Pancreas (tissue), 10 donors: ENCODE results near the gene FYN. TPM values are rescaled to one million over a fixed set of nuclear protein-coding genes. Genes with fewer than 3 reads are reported as not detected.

ENCODE experiments used
- ATAC-seq, 4 donors: fragments of 200-7000 bp; cut with Tn5 transposase; one replicate each; pipeline versions ENCODE4 v1.8.0 to v1.9.1; 2020; ENCODE audit warnings: mild to moderate bottlenecking in 4 of 4, moderate library complexity in 4 of 4
- DNase-seq, 6 donors: peaks; one replicate each; pipeline ENCODE4 v3.0.0-alpha.2; 2020
- FAIRE-seq: peaks from 2 replicates; lab custom pipeline; 2012; peaks lifted over from hg19 to GRCh38; lab: Jason Lieb, UNC
- H3K27ac ChIP-seq, 4 donors: fragments of 200-600 bp; sonication (generic); 1 replicate in 3 of 4; 2 replicates in 1 of 4; pipeline versions ENCODE4 v1.5.0 to v1.8.0; 2020
- H3K27me3 ChIP-seq, 4 donors: fragments of 200-600 bp; one replicate each; pipeline ENCODE4 v1.8.0; 2021
- H3K36me3 ChIP-seq, 3 donors: fragments of 200-600 bp; sonication (generic) in 1 of 3; one replicate each; pipeline versions ENCODE4 v1.5.0 to v1.8.0; 2020 to 2021
- H3K4me1 ChIP-seq, 3 donors: fragments of 200-600 bp; one replicate each; pipeline ENCODE4 v1.8.0; 2021
- H3K4me3 ChIP-seq, 4 donors: fragments of 200-600 bp; sonication (generic) in 2 of 4; one replicate each; pipeline versions ENCODE4 v1.5.0 to v1.8.0; 2020 to 2021
- H3K9me3 ChIP-seq, 4 donors: fragments of 200-600 bp; one replicate each; pipeline ENCODE4 v1.8.0; 2021
- WGBS, 2 donors: extraction: QIAGEN DNeasy Blood & Tissue Kit; methylation state at CpG; one replicate each; pipeline ENCODE4 v1.1.7; 2013; 5-methylcytosine and 5-hydroxymethylcytosine counted together
- intact Hi-C, 3 donors: fragments of 100-400 bp; cut with DNase I; formaldehyde crosslinking; loops; one replicate each; pipeline versions ENCODE4 v1.11.1 to v1.14.2; 2022
- polyA plus RNA-seq, 2 donors: library from polyadenylated mRNA; stranded (reverse); fragments of 200-250 nt; gene quantifications; one replicate each; pipeline ENCODE4 v1.2.3, GENCODE V29; 2013
- total RNA-seq, 6 donors: library from RNA; stranded (reverse); fragmentation: NEBNext Ultra II Directional in 4 of 6; extraction: Animal tissue kit (Norgen Biotek cat#: 25700) in 4 of 6; gene quantifications; one replicate each; pipeline versions ENCODE4 v1.2.1 to v1.2.4, GENCODE V29; 2021 to 2023
- TF ChIP-seq, protein P1 (sequence below), 4 donors: fragments of 200-600 bp; sonication (generic) in 3 of 4; IDR thresholded peaks; one replicate each; pipeline versions ENCODE4 v1.5.0 to v1.8.0; 2021; ENCODE audit warnings: antibody characterized with exemption in 4 of 4
- donor health status: healthy with polysubstance abuse.
- donor health status: DM: no; HTN: no; CAD: no; lungs with moderate emphysema.
- donor health status: DM: no; HTN: no; CAD: no.
- donor health status: control.
- donor health status: control.
- donor health status: Bipolar disorder and iron deficiency.
- donor health status: DM: yes; HTN: yes; CAD: no.
- donor health status: DM: no; HTN: no; CAD: no.
- donor health status: DM: no; HTN: no; CAD: no.
- donor health status: DM: yes; HTN: yes; CAD: no.

Gene FYN
- total and polyA plus RNA-seq, 8 donors: 6.4 to 21.7 (median 11.9) TPM

DNA sequence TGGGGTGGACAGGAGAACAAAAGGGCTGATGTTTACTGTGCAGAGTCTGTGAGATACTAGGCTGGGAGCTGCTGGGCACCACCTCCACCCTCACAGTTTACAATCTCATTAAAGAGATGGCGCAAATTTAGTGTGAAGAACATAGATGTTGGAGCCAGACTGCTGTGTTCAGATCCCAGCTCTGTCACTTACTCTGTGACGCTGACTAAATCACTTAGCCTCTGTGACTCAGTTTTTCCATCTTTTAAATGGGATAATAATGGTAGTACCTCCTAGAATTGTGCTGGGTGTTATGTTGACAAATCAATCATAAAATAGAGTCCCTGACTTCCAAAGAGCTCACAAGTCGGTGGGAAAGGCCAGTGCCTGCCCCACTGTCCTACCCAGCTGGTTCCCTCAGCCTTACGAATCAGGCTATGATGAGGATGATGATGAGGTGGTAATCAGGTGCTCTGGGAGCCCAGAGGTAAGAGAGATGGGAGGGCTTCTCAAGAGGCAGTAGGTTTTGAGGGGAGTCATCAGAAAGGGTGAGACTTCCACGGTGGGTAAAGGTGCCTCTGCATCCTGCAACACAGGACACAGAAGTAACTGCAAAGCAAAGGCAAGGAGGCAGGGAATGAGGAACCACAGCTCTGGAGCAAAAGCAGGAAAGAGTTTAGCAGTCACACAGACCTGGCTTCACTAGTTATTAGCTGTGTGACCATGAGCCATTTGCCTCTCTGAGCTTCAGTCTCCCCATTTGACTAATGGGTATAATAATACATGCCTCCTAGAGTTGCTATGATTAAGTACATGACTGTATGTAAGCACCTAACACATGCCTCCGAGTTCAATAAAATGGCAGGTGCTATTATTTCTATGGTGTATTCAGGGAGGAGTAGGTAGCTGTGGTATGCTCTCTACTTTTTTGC, 8.9 kb downstream of the FYN start:
- Histone ChIP-seq H3K27ac (no peak overlapping the region), H3K4me1 (no peaks in the 10 kb centered on the region), H3K36me3 (no peaks in the 10 kb centered on the region), H3K9me3 (no peaks in the 10 kb centered on the region), H3K27me3 (no peaks in the 10 kb centered on the region), H3K4me3 (no peak overlapping the region)
- DNase-seq: no peak
- WGBS, 2 donors: 66 to 73% methylated on average over 6 of the region's 6 CpGs
- no peak for FAIRE-seq
- intact Hi-C loops: no loop called here
- TF ChIP-seq, protein P1, sequence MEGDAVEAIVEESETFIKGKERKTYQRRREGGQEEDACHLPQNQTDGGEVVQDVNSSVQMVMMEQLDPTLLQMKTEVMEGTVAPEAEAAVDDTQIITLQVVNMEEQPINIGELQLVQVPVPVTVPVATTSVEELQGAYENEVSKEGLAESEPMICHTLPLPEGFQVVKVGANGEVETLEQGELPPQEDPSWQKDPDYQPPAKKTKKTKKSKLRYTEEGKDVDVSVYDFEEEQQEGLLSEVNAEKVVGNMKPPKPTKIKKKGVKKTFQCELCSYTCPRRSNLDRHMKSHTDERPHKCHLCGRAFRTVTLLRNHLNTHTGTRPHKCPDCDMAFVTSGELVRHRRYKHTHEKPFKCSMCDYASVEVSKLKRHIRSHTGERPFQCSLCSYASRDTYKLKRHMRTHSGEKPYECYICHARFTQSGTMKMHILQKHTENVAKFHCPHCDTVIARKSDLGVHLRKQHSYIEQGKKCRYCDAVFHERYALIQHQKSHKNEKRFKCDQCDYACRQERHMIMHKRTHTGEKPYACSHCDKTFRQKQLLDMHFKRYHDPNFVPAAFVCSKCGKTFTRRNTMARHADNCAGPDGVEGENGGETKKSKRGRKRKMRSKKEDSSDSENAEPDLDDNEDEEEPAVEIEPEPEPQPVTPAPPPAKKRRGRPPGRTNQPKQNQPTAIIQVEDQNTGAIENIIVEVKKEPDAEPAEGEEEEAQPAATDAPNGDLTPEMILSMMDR (IDR thresholded peaks at IDR 0.05): no peak
- ATAC-seq: no peak

DNA sequence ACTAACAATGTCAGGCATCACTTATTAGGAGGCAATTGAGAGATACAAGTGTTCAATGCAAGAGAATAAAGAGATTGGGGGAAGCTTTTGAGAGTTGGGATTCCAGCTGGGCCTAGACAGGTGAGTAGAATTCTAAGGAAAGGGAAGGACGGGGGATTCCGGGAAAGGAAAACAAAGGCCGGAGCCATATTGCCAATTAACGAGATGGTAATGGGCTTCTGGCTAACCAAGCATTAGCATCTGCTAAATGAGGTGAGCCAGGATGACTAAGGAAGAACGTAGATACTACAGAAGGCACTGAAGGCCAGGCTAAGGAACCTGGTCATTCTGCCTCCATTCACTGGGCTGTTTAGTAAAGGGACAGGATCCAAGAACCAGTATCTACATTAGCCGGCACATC, 10.5 kb downstream of the FYN start:
- no peaks in the 10 kb centered on the region for H3K27me3 ChIP-seq
- ATAC-seq (no peak), FAIRE-seq (no peak), DNase-seq (no peak)
- H3K27ac ChIP-seq: no peak overlapping the region
- TF ChIP-seq, protein P1 (IDR thresholded peaks at IDR 0.05): no peak
- 78 to 81% methylated on average over 6 of the region's 6 CpGs for WGBS, 2 donors
- no peaks in the 10 kb centered on the region for H3K36me3 ChIP-seq
- H3K9me3 ChIP-seq: no peaks in the 10 kb centered on the region
- H3K4me1 ChIP-seq: no peaks in the 10 kb centered on the region
- no peak overlapping the region for H3K4me3 ChIP-seq
- intact Hi-C loops: no loop called here

DNA sequence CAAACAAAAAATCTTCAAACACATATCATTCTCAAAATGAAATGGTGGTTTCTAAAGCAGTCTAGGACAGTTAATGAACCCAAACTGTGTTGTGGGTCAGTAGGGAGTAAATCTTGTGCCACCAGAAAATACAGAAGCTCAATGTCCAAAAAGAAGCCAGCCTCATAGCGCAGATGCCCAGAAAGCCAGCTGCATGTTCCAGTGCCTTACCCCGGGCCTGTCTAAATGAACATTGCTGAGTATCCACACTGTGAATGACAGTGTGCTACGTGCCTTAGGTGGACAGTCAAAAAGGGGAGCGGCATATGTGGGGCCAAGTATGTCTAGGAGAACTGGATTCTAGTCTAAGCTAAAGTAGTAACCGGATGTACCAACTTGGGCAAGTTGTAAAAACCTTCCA, 10.9 kb downstream of the FYN start:
- no peak for DNase-seq
- no peak for ATAC-seq
- intact Hi-C loops: no loop called here
- H3K27ac ChIP-seq: no peak overlapping the region
- H3K9me3 ChIP-seq: no peaks in the 10 kb centered on the region
- H3K4me1 ChIP-seq: no peaks in the 10 kb centered on the region
- no peak for FAIRE-seq
- 91 to 94% methylated on average over 5 of the region's 5 CpGs for WGBS, 2 donors
- no peaks in the 10 kb centered on the region for H3K27me3 ChIP-seq
- no peaks in the 10 kb centered on the region for H3K36me3 ChIP-seq
- no peak overlapping the region for H3K4me3 ChIP-seq
- TF ChIP-seq, protein P1 (IDR thresholded peaks at IDR 0.05): no peak

DNA sequence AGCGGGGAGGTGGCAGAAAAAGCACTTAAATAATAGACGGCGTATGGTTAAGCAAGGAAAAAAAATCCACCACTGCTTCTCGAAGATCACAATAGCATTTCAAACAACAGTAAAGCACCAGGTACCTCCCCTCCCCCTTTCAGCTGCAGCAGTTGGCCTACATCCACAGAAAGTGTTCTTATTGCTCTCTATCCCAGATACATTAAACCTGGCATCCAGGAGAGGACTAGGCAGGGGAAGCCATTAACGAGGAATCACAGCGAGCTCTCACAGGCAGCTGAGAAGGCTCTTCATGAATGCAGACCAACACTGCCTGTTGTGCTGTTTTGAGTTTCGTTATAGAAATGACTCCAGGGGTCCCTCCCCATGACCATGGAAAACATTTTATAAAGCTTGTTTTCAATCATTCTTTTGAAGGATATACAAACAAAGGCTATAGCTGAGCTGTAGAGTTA, 11.8 kb downstream of the FYN start:
- DNase-seq: no peak
- 76 to 79% methylated on average over 7 of the region's 7 CpGs for WGBS, 2 donors
- H3K27ac ChIP-seq: no peak overlapping the region
- H3K4me1 ChIP-seq: no peaks in the 10 kb centered on the region
- no peaks in the 10 kb centered on the region for H3K27me3 ChIP-seq
- no peaks in the 10 kb centered on the region for H3K36me3 ChIP-seq
- H3K4me3 ChIP-seq: no peak overlapping the region
- FAIRE-seq: no peak
- intact Hi-C loops: no loop called here
- no peak for ATAC-seq
- no peaks in the 10 kb centered on the region for H3K9me3 ChIP-seq
- TF ChIP-seq, protein P1 (IDR thresholded peaks at IDR 0.05): no peak

DNA sequence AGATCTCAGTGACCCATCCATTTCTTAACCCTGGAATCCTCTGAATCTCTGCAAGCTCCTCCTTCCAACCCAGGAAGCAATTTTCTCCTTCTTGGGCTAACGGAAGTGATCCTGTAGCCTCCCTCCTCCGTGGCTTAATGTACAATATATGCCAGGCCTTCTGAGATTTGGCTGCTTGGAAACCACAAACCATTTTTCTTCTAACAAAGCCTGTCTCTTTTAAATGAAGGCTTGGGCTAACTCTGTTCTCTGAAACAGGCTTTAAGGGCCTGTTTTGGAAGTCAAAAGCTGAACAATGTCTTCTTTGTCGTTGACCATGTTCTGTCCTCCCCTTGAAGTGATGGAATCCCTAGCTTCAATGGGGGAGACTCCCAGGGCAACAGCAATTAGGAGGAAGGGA, 14.9 kb downstream of the FYN start:
- Histone ChIP-seq H3K9me3 (no peaks in the 10 kb centered on the region), H3K4me3 (no peak overlapping the region), H3K27me3 (no peaks in the 10 kb centered on the region), H3K27ac (no peak overlapping the region), H3K36me3 (no peaks in the 10 kb centered on the region), H3K4me1 (no peaks in the 10 kb centered on the region)
- intact Hi-C loops: no loop called here
- ATAC-seq: no peak
- WGBS, 2 donors: 58 to 68% methylated on average over 3 of the region's 3 CpGs
- TF ChIP-seq, protein P1 (IDR thresholded peaks at IDR 0.05): no peak
- DNase-seq: no peak
- FAIRE-seq: no peak
